GM23248 (cell line): Measurements from ENCODE around the gene GSTM2.
"Not testable (repeated sequence)": the region's sequence is repeated elsewhere in the genome, so short reads cannot be mapped to it uniquely, and the experiment has no call there.

Source experiments
- EZH2 ChIP-seq: fragments of 200-600 bp; sonication (generic); IDR thresholded peaks from 2 replicates; pipeline ENCODE4 v1.6.1; 2018; ENCODE audit warnings: antibody characterized with exemption, mild to moderate bottlenecking; ENCODE audit not compliant: insufficient read depth, poor library complexity, severe bottlenecking
- EZH2phosphoT487 ChIP-seq: fragments of 200-600 bp; sonication (generic); IDR thresholded peaks from 2 replicates; pipeline ENCODE4 v1.6.1; 2018; ENCODE audit warnings: antibody characterized with exemption, moderate library complexity, mild to moderate bottlenecking, low read depth; ENCODE audit not compliant: insufficient read depth

GRCh38 chr1:109694400-109694799 is 26.5 kb downstream of the GSTM2 start:
- TF ChIP-seq EZH2, EZH2phosphoT487: not testable (repeated sequence)
